NCI-H510A (cell line): ENCODE results near the gene LIPC.

Experiments
- DNase-seq: peaks from one replicate; lab custom pipeline; 2025; lab: John Stamatoyannopoulos, UW

LIPC gene

DNA sequence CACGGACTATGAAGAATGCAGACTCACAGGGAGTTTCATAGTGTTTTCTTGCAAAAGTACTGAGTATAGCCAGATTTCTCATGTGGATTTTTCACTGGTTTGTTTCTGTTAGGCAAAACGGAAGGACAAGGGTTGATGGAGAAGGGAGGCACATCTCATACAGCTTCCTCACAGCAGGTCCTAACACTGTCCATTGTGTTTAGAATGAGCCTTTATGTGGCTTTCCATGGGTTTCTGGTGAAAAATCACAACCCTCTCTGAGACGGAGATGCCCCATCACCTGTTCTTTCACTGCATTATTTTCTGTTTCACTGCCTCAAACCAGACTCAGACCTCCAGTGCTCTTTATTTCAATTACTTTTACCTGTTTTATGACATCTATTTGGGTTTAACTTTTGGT is 25.0 kb upstream of the LIPC start:
- no peak for DNase-seq

GRCh38 chr15:58407236-58407775 is 24.5 kb upstream of the LIPC start:
- DNase-seq = peak; percentile 28

DNA sequence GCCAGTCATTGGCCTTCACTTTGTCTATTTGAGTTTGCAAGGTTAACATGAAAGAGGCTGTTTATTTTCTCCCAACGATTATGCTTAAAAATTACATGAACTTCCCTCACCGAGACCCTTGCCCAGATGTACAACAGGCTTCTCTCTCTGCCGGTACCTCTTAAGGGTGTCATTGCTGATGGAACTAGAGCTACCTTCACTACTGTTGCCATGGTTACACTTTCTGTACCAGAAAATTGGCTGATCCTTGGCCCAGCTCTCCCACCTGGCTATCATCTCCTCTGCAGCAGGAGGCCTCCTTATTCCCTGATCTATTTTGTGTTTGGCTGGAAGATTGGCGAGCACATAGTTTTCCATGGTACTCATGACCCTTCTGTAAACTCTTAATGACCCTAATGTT is 24.0 kb upstream of the LIPC start:
- no peak for DNase-seq

DNA sequence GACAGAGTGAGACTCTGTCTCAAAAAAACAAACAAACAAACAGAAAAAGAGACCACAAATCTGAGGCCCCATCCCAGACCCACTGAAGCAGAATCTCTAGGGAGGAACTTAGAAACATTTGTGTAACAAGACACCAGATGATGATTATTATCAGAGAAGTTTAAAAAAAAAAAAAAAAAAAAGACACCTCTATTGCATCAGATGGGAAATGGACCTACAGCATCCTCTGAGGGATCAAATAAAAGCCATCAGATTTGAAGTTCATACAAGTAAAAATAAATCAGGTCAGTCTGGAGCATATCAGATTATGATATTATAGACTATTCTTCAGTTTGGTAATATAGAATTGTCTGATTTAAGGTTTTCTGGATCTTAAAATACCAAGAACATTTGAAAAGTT is 21.9 kb upstream of the LIPC start:
- DNase-seq = no peak

DNA sequence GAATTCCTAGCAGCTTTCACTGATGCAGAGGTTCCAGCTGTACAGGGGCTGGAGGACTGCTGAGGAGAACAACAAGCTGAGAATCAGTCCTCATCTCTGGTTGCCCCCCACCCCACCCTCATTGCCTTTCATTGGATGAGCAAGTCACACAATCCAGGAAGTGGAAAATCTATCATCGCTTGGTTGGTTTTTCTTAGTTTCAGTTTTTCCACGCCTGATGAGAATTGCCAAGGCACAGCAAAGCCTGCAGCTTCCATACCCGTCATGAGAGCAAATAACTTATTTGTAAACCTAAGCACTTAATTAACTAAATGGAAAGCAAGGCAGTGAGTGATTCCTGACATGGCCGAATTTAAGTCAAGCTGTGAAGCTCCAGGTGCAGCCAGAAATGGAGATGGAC is 21.4 kb upstream of the LIPC start:
- no peak for DNase-seq

DNA sequence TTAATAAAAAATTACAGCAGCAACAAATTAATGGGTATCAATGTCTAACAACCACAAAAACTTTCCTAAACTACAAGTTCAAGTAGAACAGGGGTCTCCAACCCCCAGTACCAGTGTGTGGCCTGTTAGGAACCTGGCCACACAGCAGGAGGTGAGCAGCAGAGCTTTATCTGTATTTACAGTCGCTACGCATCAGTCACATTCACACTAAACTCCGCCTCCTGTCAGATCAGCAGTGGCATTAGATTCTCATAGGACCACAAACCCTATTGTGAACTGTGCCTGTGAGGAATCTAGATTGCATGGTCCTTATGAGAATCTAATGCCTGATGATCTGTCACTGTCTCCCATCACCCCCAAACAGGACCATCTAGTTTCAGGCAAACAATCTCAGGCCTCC is 18.5 kb upstream of the LIPC start:
- no peak for DNase-seq

DNA sequence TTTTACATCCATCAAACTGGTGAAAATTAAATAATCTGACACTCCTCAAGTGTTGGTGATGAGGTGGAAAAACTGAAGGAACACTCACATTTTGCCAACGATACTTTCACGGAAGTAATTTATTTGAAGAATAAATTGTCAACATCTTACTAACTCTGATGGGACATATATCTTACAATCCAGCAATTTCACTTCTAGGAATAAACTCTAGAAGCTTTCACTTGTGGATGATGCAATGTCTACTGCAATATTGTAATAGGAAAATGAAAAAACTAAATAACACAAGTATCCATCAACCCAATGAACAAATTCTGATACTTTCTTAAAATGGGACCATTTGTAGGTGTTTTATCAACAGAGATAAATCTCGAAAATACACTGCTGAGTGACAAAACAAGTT is 16.2 kb upstream of the LIPC start:
- no peak for DNase-seq

- no peak for DNase-seq
Measured at GRCh38 chr15:58416963-58417362, 14.8 kb upstream of the LIPC start.

GRCh38 chr15:58418135-58418534 is 13.7 kb upstream of the LIPC start:
- no peak for DNase-seq

- DNase-seq = no peak
Measured at GRCh38 chr15:58419803-58420524, 11.8 kb upstream of the LIPC start.

DNA sequence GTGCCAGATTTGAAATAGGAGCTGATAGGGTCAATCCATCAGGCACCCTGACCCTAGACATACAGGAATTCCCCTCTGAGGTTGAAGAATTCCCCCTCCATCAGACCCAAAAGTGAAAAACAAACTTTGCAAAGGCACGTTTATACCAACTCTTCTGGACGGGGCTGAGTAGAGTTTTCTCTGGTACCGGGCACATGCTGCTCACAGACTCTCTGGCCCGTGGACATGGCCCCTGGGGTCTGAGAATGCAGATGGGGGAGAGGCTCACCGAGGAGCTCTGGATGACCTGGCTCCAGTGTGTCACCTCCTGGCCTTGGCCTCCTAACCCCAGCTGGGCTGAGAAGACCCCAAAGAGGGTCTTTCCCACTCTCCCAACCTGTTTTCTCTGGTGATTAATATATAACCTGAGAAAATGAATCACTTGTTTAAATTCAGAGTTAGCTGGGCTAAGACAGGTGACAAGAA is 11.2 kb upstream of the LIPC start:
- no peak for DNase-seq

DNA sequence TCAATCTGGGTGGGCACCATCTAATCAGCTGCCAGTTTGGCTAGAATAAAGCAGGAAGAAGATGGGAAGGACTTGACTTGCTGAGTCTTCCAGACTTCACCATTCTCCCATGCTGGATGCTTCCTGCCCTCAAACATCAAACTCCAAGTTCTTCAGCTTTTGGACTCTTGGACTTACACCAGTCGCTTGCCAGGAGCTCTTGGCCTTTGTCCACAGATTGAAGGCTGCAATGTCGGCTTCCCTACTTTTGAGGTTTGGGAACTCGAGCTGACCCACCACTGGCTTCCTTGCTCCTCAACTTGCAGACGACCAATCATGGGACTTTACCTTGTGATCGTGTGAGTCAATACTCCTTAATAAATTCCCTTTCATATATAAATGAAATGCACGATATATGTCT is 8.6 kb upstream of the LIPC start:
- no peak for DNase-seq

GRCh38 chr15:58423831-58424608 is 7.8 kb upstream of the LIPC start:
- DNase-seq = no peak

DNA sequence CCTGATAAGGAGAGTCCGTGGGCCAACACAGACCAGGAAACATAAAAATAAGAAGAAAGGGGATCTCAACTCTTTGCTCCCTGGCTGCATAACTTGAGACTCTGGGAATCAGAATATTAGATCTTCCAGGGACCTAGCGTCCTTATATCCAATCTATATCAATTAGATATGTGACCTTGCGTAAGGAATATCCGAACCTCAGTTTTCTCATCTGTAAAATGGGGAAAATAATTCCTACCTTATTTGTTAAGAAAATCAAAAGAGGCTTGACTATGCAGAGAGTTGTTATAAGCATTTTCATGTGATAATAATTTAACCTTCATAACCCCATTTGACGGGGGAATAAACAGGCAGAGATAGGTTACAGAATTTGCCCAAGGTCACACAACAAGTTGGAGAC is 7.1 kb upstream of the LIPC start:
- no peak for DNase-seq

DNA sequence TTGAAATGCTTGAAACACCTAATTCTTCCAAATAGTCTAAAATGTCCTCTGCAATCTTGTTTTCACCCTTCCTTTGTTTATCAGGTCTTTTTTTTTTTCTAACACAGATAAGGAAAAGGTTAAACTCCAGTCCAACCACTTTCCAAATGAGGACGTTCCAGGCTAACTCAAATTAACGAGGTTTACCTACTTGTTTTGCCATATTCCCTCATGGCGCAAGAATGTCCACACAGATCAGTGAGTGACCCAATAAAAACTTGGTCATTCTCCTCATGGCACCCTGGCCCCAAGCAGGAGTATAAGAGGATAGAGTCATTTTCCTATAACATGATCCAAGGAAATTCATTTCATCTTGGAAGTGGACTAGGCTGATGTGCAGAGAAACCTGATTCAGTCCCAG is 6.6 kb upstream of the LIPC start:
- DNase-seq = no peak

DNA sequence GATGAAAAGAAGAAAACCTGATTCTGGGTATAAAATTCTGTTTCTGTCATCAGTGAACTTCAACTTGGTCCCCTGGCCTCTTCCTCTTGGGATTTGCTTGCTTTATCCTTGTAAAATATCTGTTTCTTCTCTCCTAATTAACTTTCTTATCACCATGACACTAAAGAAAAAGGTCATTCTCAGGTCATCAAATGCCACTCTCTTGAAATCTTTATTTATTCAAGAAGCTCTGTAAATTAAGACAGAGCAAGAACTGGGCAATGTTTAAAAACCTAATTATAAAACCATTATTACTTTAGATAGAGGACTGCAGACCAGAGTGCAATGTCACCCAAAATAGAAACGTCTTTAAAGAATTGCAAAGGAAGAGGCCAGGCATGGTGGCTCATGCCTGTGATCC is 6.0 kb upstream of the LIPC start:
- DNase-seq = no peak

GRCh38 chr15:58426501-58426900 is 5.3 kb upstream of the LIPC start:
- DNase-seq = no peak

DNA sequence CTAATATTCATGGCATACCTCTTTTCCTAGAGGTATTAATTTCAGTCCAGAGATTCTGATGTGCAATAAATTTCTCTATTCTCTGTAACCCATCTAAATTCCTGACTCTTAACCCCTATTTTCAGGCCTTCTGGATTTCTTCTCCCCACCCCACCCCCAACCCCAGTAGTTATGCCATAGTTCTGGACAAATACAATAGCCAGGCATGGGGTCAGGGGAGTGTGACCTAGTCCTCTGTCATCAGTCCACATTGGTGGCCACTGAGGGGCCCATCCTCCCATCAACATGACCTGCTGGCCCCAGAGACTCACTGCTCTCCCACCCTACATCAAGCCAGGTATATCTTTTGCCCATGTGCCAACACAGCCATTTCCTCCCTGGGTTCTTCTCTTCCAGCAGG is 3.8 kb upstream of the LIPC start:
- no peak for DNase-seq

DNA sequence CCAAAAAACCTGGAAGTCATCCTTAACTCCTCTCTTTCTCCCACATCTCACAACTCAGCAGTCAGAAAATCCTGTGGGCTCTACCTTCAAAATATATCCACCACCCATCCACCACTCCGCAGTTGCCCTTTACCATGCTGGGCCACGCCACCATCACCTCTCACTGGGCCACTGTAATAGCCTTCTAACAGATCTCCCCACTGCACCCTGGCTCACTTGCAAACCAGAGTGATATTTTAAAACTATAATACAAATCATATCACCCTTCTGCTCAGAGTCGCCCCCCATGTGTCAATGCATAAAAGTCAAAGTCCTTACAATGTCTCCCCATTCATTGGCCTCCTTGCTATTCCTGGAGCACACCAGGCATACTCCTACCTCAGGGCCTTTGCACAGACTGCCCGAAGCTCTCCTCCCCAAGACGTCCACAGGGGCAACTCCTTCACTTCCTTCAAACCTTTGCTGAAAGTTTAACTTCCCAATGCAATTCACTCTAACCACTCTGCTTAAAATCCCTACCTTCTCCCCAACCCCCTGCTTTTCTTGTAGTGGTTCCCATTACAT is 1.5 kb upstream of the LIPC start:
- DNase-seq = no peak

DNA sequence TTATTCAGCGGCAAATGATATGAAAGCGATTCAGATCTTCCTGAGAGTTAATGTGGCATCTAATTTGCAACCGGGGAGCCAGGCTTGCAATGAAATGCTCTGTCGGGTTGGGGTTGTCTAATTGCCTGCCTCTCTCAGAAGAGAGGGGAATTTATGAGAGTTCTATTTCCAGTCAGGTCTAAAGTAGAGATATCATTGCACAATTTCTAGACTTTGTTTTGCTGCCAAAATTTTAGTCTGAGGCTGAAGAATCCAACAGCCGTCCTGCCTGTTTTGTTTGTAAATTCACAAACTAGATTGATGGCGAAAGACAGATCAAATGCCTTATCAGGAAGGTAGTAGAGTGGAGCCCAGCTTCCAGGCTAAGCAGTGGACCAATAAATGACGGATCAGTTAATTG is 610 bp downstream of the LIPC start:
- no peak for DNase-seq

DNA sequence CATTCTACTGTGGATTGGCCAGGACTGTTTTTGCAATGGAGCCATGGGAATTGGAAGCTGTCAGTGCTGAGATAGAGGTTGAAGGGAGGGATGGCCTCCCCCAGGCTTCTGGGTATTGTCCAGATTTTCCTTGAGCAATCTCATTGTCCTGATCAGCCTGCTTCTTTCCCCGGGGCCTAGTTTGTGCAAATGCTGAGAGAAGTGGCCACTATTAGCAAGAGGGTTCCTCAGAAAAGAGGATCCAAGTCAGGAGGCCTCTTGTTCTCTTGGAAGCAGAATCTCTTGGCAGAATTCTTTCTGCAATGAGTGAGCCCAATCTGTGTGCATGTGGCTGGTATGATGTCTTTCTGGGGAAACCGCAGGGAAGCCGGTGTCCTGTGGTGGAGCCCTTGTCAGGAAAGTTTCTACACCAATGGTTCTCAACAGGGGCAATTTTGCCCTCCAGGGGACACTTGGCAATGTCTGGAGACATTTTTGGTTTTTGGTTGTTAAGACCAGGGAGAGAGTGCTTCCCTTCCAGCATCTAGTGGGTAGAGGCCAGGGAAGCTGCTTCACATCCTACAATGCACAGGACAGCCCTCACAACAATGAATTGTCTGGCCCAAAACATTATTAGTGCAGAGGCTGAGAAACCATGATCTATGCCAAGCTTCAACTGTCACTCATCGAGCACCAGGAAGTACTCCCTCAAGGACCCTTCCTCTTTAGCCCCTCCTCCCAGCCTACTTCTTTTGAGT is 2.0 kb downstream of the LIPC start:
- no peak for DNase-seq

DNA sequence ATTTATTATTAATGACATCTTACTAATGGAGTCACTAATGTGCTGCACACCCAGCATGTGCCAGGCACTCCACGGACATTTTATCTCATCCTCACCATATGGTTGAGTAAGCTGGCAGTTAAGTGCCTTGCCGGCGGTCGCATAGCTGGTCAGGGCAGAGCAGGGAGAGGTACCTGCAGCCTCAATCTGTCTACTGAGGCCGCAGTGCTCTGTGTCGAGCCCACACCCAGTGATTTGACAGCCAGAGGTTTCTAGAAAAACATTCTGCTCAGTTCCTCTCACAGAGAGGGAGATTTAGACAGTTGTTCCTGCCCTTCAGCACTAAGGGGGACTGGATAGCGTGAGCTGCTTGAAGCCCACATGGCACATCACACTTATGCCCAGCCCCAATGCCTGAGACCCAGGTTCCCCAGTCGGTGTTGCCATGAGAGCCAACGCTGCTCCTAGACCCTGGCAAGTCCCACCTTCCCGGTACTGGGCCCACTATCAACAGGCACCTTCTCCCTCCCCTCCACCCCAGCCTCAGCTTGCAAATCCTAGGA is 2.6 kb downstream of the LIPC start:
- no peak for DNase-seq
